Smooth muscle cell (in vitro differentiated cells): ENCODE results near the gene MAPK1IP1L. TPM values are rescaled to one million over a fixed set of nuclear protein-coding genes. Genes with fewer than 3 reads are reported as not detected.
"Not testable (repeated sequence)": the region's sequence is repeated elsewhere in the genome, so short reads cannot be mapped to it uniquely, and the experiment has no call there.

ENCODE experiments used
- DNase-seq: peaks from one replicate; lab custom pipeline; 2025; ENCODE audit not compliant: unreplicated experiment; lab: John Stamatoyannopoulos, UW
- H2AFZ ChIP-seq: fragments of 200-600 bp; sonication (generic); 2 replicates; pipeline ENCODE4 v1.6.0; 2016; ENCODE audit warnings: antibody characterized with exemption, low read depth, mild to moderate bottlenecking
- H3F3A ChIP-seq: fragments of 200-600 bp; sonication (generic); 2 replicates; pipeline ENCODE4 v1.6.0; 2017; ENCODE audit warnings: antibody characterized with exemption, low read depth
- H3K27ac ChIP-seq: fragments of 200-600 bp; sonication (generic); 2 replicates; pipeline ENCODE4 v1.5.1; 2016; ENCODE audit warnings: low read depth, mild to moderate bottlenecking
- H3K27me3 ChIP-seq: fragments of 200-600 bp; sonication (generic); 2 replicates; pipeline ENCODE4 v1.6.1; 2016; ENCODE audit warnings: low read depth, mild to moderate bottlenecking
- H3K36me3 ChIP-seq: fragments of 200-600 bp; sonication (generic); 2 replicates; pipeline ENCODE4 v1.5.1; 2016; ENCODE audit warnings: low read depth
- H3K4me1 ChIP-seq: fragments of 200-600 bp; sonication (generic); 2 replicates; pipeline ENCODE4 v1.5.1; 2016; ENCODE audit warnings: low read depth
- H3K4me2 ChIP-seq: fragments of 200-600 bp; sonication (generic); 2 replicates; pipeline ENCODE4 v1.6.0; 2016; ENCODE audit warnings: mild to moderate bottlenecking
- H3K4me3 ChIP-seq: fragments of 200-600 bp; sonication (generic); 2 replicates; pipeline ENCODE4 v1.5.1; 2016; ENCODE audit warnings: mild to moderate bottlenecking
- H3K79me2 ChIP-seq: fragments of 200-600 bp; sonication (generic); 2 replicates; pipeline ENCODE4 v1.6.0; 2016; ENCODE audit warnings: low read depth, mild to moderate bottlenecking
- H3K9ac ChIP-seq: fragments of 200-600 bp; sonication (generic); 2 replicates; pipeline ENCODE4 v1.6.0; 2016; ENCODE audit warnings: low read depth
- H3K9me3 ChIP-seq: fragments of 200-600 bp; sonication (generic); replicated peaks from 2 replicates; pipeline ENCODE4 v1.5.1; 2016; ENCODE audit warnings: low read depth
- H4K20me1 ChIP-seq: fragments of 200-600 bp; sonication (generic); 2 replicates; pipeline ENCODE4 v1.6.0; 2016; ENCODE audit warnings: low read depth
- WGBS: methylation state at CpG from one replicate; pipeline ENCODE4 v1.1.7; 2016; ENCODE audit warnings: low lambda C conversion rate; 5-methylcytosine and 5-hydroxymethylcytosine counted together
- polyA plus RNA-seq: library from polyadenylated mRNA; unstranded; fragments of >200 nt; fragmentation: Nextera tagmentation; extraction: Ambion mirVana; gene quantifications from 2 replicates; pipeline ENCODE4 v1.2.1, GENCODE V29; 2016
- total RNA-seq: library from RNA; depleted of rRNA; stranded (reverse); fragments of >200 nt; gene quantifications from 2 replicates; pipeline ENCODE4 v1.2.3, GENCODE V29; 2014
- TF ChIP-seq, protein P1 (sequence below): fragments of 200-600 bp; sonication (generic); IDR thresholded peaks from 2 replicates; pipeline ENCODE4 v1.5.1; 2017; ENCODE audit warnings: borderline replicate concordance, mild to moderate bottlenecking, antibody characterized with exemption; ENCODE audit not compliant: insufficient read depth, poor library complexity, severe bottlenecking

MAPK1IP1L gene
- total and polyA plus RNA-seq, 2 experiments from 2014 or later, result 89.7 to 109 TPM

DNA sequence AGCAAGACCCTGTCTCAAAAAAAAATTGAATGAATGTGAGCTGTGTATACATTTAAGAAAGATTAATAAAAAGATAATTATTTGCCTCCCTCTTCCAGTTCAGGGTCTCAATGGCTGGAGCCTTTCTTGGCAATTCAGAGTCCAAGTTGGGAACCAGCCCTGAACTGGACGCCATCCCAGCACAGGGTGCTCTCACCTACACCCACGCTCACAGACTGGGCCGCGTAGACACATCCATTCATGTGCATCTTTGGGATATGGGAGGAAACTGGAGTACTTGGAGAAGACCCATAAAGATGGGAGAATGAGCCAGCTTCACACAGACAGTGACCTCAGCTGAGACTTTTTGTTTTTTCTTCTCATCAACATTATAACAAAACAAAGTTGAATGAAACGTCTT, 6.5 kb downstream of the MAPK1IP1L start:
- H3K36me3 ChIP-seq, result peaks cover 6% of the 10 kb centered on the region
- no peak overlapping the region for H3K4me3 ChIP-seq
- peaks cover 7% of the 10 kb centered on the region for H3F3A ChIP-seq
- no peak overlapping the region for H3K9ac ChIP-seq
- no peak overlapping the region for H2AFZ ChIP-seq
- TF ChIP-seq, protein P1, sequence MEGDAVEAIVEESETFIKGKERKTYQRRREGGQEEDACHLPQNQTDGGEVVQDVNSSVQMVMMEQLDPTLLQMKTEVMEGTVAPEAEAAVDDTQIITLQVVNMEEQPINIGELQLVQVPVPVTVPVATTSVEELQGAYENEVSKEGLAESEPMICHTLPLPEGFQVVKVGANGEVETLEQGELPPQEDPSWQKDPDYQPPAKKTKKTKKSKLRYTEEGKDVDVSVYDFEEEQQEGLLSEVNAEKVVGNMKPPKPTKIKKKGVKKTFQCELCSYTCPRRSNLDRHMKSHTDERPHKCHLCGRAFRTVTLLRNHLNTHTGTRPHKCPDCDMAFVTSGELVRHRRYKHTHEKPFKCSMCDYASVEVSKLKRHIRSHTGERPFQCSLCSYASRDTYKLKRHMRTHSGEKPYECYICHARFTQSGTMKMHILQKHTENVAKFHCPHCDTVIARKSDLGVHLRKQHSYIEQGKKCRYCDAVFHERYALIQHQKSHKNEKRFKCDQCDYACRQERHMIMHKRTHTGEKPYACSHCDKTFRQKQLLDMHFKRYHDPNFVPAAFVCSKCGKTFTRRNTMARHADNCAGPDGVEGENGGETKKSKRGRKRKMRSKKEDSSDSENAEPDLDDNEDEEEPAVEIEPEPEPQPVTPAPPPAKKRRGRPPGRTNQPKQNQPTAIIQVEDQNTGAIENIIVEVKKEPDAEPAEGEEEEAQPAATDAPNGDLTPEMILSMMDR, result no peak
- H3K9me3 ChIP-seq, result no peaks in the 10 kb centered on the region
- 95% methylated on average over 5 of the region's 5 CpGs for WGBS
- H3K4me2 ChIP-seq, result no peak overlapping the region
- peaks cover 94% of the 10 kb centered on the region for H3K79me2 ChIP-seq
- H4K20me1 ChIP-seq, result peaks cover 100% of the 10 kb centered on the region
- H3K4me1 ChIP-seq, result peaks cover 16% of the 10 kb centered on the region
- DNase-seq, result no peak
- no peak overlapping the region for H3K27ac ChIP-seq
- no peaks in the 10 kb centered on the region for H3K27me3 ChIP-seq

DNA sequence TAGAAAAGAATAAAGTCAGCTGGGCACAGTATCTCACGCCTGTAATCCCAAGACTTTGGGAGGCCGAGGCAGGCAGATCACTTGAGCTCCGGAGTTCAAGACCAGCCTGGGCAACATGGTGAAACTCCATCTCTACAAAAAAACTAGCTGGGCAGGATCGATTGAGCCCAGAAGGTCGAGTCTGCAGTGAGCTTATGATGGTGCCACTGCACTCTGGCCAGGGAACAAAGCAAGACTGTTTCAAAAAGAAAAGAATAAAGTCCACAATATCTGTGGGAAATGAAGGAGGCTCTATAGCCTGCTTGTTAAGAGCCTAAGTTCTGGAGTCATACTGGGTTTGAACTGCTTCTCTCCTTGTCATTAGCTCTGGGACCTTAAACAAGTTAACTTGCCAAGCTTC, 7.9 kb downstream of the MAPK1IP1L start:
- H3K27me3 ChIP-seq, result no peaks in the 10 kb centered on the region
- peaks cover 99% of the 10 kb centered on the region for H4K20me1 ChIP-seq
- no peak overlapping the region for H2AFZ ChIP-seq
- H3K9ac ChIP-seq, result no peak overlapping the region
- H3K27ac ChIP-seq, result no peak overlapping the region
- 94% methylated on average over 5 of the region's 5 CpGs for WGBS
- H3K79me2 ChIP-seq, result peaks cover 81% of the 10 kb centered on the region
- H3K4me1 ChIP-seq, result peaks cover 6% of the 10 kb centered on the region
- peaks cover 7% of the 10 kb centered on the region for H3F3A ChIP-seq
- H3K4me3 ChIP-seq, result no peak overlapping the region
- no peak overlapping the region for H3K4me2 ChIP-seq
- no peak for DNase-seq
- H3K9me3 ChIP-seq, result no peaks in the 10 kb centered on the region
- TF ChIP-seq, protein P1, result no peak
- H3K36me3 ChIP-seq, result peaks cover 13% of the 10 kb centered on the region

DNA sequence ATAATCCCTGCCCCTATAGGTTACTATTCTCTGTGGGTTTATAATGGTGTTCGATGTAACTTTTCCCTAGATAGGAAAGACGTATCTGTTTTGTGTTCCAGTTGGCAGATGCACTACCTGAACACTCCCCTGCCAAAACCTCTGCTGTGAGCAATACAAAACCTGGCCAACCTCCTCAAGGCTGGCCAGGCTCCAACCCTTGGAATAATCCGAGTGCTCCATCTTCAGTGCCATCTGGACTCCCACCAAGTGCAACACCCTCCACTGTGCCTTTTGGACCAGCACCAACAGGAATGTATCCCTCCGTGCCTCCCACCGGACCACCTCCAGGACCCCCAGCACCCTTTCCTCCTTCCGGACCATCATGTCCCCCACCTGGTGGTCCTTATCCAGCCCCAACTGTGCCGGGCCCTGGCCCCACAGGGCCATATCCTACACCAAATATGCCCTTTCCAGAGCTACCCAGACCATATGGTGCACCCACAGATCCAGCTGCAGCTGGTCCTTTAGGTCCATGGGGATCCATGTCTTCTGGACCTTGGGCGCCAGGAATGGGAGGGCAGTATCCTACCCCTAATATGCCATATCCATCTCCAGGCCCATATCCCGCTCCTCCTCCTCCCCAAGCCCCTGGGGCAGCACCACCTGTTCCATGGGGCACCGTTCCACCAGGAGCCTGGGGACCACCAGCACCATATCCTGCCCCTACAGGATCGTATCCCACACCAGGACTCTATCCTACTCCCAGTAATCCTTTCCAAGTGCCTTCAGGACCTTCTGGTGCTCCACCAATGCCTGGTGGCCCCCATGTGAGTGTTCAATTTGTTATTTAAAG, 11.3 kb downstream of the MAPK1IP1L start:
- TF ChIP-seq, protein P1, result no peak
- WGBS, result 98% methylated on average over 11 of the region's 11 CpGs
- Histone ChIP-seq H3K27ac (no peak overlapping the region), H3K9ac (no peak overlapping the region), H2AFZ (no peak overlapping the region), H4K20me1 (peaks cover 87% of the 10 kb centered on the region), H3K4me2 (no peak overlapping the region), H3K79me2 (peaks cover 56% of the 10 kb centered on the region), H3K27me3 (no peaks in the 10 kb centered on the region), H3K4me3 (no peak overlapping the region), H3K4me1 (no peaks in the 10 kb centered on the region), H3F3A (peaks cover 22% of the 10 kb centered on the region), H3K36me3 (peaks cover 21% of the 10 kb centered on the region), H3K9me3 (no peaks in the 10 kb centered on the region)
- no peak for DNase-seq

DNA sequence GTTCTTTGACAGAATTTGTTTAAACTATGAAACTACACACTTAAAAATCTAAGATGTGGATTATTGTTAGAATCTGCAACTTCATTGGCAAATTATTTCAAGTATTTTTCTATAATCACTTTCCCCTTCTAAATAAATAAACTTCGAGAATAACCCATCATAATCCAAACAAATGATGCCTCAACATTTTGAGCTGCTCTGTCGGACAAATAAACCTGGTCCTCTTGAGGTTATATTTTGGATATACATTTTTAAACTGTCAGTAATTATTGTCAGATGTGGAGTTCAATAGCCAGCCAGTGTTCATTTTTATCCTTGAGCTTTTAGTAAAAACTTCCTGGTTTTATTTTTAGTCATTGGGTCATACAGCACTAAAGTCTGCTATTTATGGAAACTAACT, 13.4 kb downstream of the MAPK1IP1L start:
- Histone ChIP-seq H3K36me3 (peaks cover 21% of the 10 kb centered on the region), H3F3A (peaks cover 19% of the 10 kb centered on the region), H4K20me1 (peaks cover 69% of the 10 kb centered on the region), H3K79me2 (peaks cover 34% of the 10 kb centered on the region)
- H3K27me3 ChIP-seq, H3K4me1 ChIP-seq, H2AFZ ChIP-seq, H3K9ac ChIP-seq, H3K9me3 ChIP-seq, H3K4me2 ChIP-seq, H3K27ac ChIP-seq, DNase-seq, H3K4me3 ChIP-seq: not testable (repeated sequence)
- 97% methylated on average over 2 of the region's 2 CpGs for whole genome bisulfite sequencing
